GM18858 (cell line): ENCODE measurements around the gene DISP1.
"Not testable (repeated sequence)": the region's sequence is repeated elsewhere in the genome, so short reads cannot be mapped to it uniquely, and the experiment has no call there.

Experiments
- ATAC-seq: cut with Tn5 transposase; IDR thresholded peaks from one replicate; pipeline ENCODE4 v1.9.1; 2021; ENCODE audit not compliant: unreplicated experiment

DISP1 gene

GRCh38 chr1:222794656-222795474, 20.0 kb upstream of the DISP1 start:
- ATAC-seq: no peak

GRCh38 chr1:222798116-222798515, 16.7 kb upstream of the DISP1 start:
- ATAC-seq: no peak

- ATAC-seq: no peak
Measured at GRCh38 chr1:222798975-222799374, 15.9 kb upstream of the DISP1 start.

- no peak for ATAC-seq
Measured at GRCh38 chr1:222801067-222801466, 13.8 kb upstream of the DISP1 start.

GRCh38 chr1:222811671-222812070, 3.2 kb upstream of the DISP1 start:
- no peak for ATAC-seq

GRCh38 chr1:222813866-222814535, 838 bp upstream of the DISP1 start:
- no peak for ATAC-seq

GRCh38 chr1:222815440-222815765, 564 bp downstream of the DISP1 start:
- no peak for ATAC-seq

- no peak for ATAC-seq
Measured at GRCh38 chr1:222817529-222817928, 2.7 kb downstream of the DISP1 start.

- no peak for ATAC-seq
Measured at GRCh38 chr1:222818171-222818570, 3.3 kb downstream of the DISP1 start.

- no peak for ATAC-seq
Measured at GRCh38 chr1:222820171-222820712, 5.4 kb downstream of the DISP1 start.

GRCh38 chr1:222821239-222821638, 6.4 kb downstream of the DISP1 start:
- ATAC-seq: no peak

- ATAC-seq: no peak
Measured at GRCh38 chr1:222823695-222824094, 8.9 kb downstream of the DISP1 start.

- no peak for ATAC-seq
Measured at GRCh38 chr1:222824641-222825040, 9.8 kb downstream of the DISP1 start.

- no peak for ATAC-seq
Measured at GRCh38 chr1:222828939-222829338, 14.1 kb downstream of the DISP1 start.

GRCh38 chr1:222829868-222830267, 15.0 kb downstream of the DISP1 start:
- no peak for ATAC-seq

GRCh38 chr1:222833356-222833876, 18.6 kb downstream of the DISP1 start:
- ATAC-seq: no peak

- ATAC-seq: no peak
Measured at GRCh38 chr1:222843469-222844410, 28.9 kb downstream of the DISP1 start.

GRCh38 chr1:222844411-222844779, 29.6 kb downstream of the DISP1 start:
- no peak for ATAC-seq

- ATAC-seq: no peak
Measured at GRCh38 chr1:222845763-222846162, 30.9 kb downstream of the DISP1 start.

GRCh38 chr1:222850550-222850949, 35.7 kb downstream of the DISP1 start:
- ATAC-seq: not testable (repeated sequence)

- no peak for ATAC-seq
Measured at GRCh38 chr1:222852326-222852725, 37.5 kb downstream of the DISP1 start.
